22Rv1 (cell line): Measurements from ENCODE around the gene FUCA1.

ENCODE experiments used
- H3K27ac ChIP-seq: fragments of 450-650 bp; 2 replicates; pipeline ENCODE4 v1.5.1; 2017
- CTCF ChIP-seq: fragments of 450-650 bp; IDR thresholded peaks from 2 replicates; pipeline ENCODE4 v1.5.1; 2017; ENCODE audit warnings: mild to moderate bottlenecking
- ZFX ChIP-seq: fragments of 450-650 bp; IDR thresholded peaks from 2 replicates; pipeline ENCODE4 v1.6.1; 2017; ENCODE audit warnings: antibody characterized with exemption, borderline replicate concordance

Gene FUCA1

GRCh38 chr1:23889074-23889473 lies 21.0 kb upstream of the FUCA1 start:
- no peak overlapping the region for H3K27ac ChIP-seq
- no peak for TF ChIP-seq ZFX
- TF ChIP-seq CTCF = no peak

- no peak for TF ChIP-seq CTCF
- TF ChIP-seq ZFX = no peak
- no peak overlapping the region for H3K27ac ChIP-seq
These were observed 17.1 kb upstream of the FUCA1 start for GRCh38 chr1:23885222-23885621.

GRCh38 chr1:23882746-23883145 lies 14.7 kb upstream of the FUCA1 start:
- no peak for TF ChIP-seq ZFX
- TF ChIP-seq CTCF = no peak
- no peak overlapping the region for H3K27ac ChIP-seq

GRCh38 chr1:23879809-23880208 lies 11.7 kb upstream of the FUCA1 start:
- TF ChIP-seq ZFX (no peak), CTCF (no peak)
- H3K27ac ChIP-seq = no peak overlapping the region

- no peak overlapping the region for H3K27ac ChIP-seq
- TF ChIP-seq ZFX (no peak), CTCF (no peak)
These were observed 10.6 kb upstream of the FUCA1 start for GRCh38 chr1:23878668-23879067.

GRCh38 chr1:23875382-23875781 lies 7.3 kb upstream of the FUCA1 start:
- no peak overlapping the region for H3K27ac ChIP-seq
- TF ChIP-seq CTCF (no peak), ZFX (no peak)

- no peak for TF ChIP-seq ZFX
- TF ChIP-seq CTCF = no peak
- H3K27ac ChIP-seq = no peak overlapping the region
These were observed 4.3 kb upstream of the FUCA1 start for GRCh38 chr1:23872421-23872820.
